Mesothelial cell of epicardium (in vitro differentiated cells): ENCODE measurements around the gene DYNLL2. TPM values are rescaled to one million over a fixed set of nuclear protein-coding genes. Genes with fewer than 3 reads are reported as not detected.

Experiments used
- DNase-seq, 2 experiments: peaks; one replicate each; pipeline ENCODE4 v3.0.0; 2021; ENCODE audit warnings: low spot score in 2 of 2; ENCODE audit not compliant: unreplicated experiment in 2 of 2
- H3K27ac Mint-ChIP-seq: 2 replicates; pipeline ENCODE4 v1.8.0; 2021; ENCODE audit warnings: mixed read lengths
- H3K27me3 Mint-ChIP-seq: 2 replicates; pipeline ENCODE4 v1.8.0; 2021; ENCODE audit warnings: low read depth, mixed read lengths
- H3K36me3 Mint-ChIP-seq: 2 replicates; pipeline ENCODE4 v1.8.0; 2021; ENCODE audit warnings: mixed read lengths
- H3K4me1 Mint-ChIP-seq: 2 replicates; pipeline ENCODE4 v1.8.0; 2021; ENCODE audit warnings: mixed read lengths
- H3K4me3 Mint-ChIP-seq: 2 replicates; pipeline ENCODE4 v1.8.0; 2021; ENCODE audit warnings: mild to moderate bottlenecking, moderate library complexity, mixed read lengths
- H3K9me3 Mint-ChIP-seq: 2 replicates; pipeline ENCODE4 v1.8.0; 2021; ENCODE audit warnings: mixed read lengths
- total RNA-seq: library from RNA; stranded (reverse); gene quantifications from 3 replicates; pipeline ENCODE4 v1.2.1, GENCODE V29; 2021
- TF ChIP-seq, protein P1 (sequence below): fragments of 200-600 bp; sonication (generic); IDR thresholded peaks from one replicate; pipeline ENCODE4 v1.5.0; 2021; ENCODE audit warnings: antibody characterized with exemption; ENCODE audit not compliant: unreplicated experiment

Gene DYNLL2
- total RNA-seq, 1 donor from 2014 or later, result 43.5 TPM

DNA sequence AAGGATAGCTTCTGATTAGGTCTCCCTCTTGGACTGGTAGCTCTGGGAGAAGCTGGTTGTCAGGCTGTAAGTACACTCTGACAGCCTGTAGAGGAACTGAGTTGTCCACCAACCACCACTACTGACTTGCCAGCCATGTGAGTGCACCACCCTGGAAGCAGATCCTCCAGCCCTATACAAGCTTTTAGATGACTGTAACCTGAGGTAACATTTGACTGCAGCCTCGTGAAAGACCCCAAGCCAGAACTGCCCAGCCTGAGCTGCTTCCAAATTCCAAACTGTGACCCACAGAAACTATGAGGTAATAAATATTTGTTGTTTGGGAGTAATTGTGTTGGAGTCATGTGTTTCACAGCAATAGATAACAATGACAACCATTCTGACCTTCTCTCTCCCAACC lies 30.8 kb upstream of the DYNLL2 start:
- H3K27ac Mint-ChIP-seq, result no peak overlapping the region
- H3K36me3 Mint-ChIP-seq, result no peaks in the 10 kb centered on the region
- H3K27me3 Mint-ChIP-seq, result peaks cover 10% of the 10 kb centered on the region
- TF ChIP-seq, protein P1, sequence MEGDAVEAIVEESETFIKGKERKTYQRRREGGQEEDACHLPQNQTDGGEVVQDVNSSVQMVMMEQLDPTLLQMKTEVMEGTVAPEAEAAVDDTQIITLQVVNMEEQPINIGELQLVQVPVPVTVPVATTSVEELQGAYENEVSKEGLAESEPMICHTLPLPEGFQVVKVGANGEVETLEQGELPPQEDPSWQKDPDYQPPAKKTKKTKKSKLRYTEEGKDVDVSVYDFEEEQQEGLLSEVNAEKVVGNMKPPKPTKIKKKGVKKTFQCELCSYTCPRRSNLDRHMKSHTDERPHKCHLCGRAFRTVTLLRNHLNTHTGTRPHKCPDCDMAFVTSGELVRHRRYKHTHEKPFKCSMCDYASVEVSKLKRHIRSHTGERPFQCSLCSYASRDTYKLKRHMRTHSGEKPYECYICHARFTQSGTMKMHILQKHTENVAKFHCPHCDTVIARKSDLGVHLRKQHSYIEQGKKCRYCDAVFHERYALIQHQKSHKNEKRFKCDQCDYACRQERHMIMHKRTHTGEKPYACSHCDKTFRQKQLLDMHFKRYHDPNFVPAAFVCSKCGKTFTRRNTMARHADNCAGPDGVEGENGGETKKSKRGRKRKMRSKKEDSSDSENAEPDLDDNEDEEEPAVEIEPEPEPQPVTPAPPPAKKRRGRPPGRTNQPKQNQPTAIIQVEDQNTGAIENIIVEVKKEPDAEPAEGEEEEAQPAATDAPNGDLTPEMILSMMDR, result no peak
- no peak for DNase-seq
- H3K4me3 Mint-ChIP-seq, result no peak overlapping the region
- peaks cover 6% of the 10 kb centered on the region for H3K4me1 Mint-ChIP-seq
- no peaks in the 10 kb centered on the region for H3K9me3 Mint-ChIP-seq

DNA sequence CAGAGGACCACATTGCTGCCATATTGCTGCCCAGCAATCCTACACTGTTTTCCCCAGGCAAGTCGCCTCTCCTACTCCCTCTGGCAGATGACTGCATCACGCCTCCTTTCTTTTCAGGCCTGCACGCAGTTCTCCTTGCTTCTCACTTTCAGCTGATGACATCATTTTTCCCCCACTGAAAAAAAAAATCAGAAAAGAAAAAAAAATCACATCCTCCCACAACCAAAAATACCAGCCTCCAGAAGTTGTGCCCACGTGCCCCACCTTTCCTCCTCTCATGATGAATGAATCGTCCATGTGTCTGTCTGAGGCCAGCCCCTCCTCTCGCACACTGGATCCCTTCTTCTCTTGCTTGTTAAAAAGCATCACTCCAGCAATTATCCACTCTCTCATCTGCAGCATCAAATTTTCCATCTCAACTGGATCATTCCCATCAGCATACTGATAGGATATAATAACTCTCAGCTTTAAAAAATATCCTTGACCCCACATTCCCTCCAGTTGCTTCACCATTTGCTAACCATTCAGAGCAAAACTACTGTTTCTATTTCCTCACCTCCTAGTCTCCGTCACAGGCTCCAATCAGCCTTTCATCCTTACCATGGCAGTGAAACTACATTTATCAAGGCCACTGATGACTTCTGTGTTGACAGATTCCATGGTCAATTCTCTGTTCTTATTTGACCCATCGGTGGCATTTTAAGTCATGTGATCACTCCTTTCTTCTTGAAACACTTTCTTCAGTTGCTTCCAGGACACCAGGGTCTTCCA lies 30.1 kb upstream of the DYNLL2 start:
- Mint-ChIP-seq H3K4me3 (no peak overlapping the region), H3K27ac (no peak overlapping the region), H3K9me3 (no peaks in the 10 kb centered on the region), H3K36me3 (no peaks in the 10 kb centered on the region), H3K27me3 (peaks cover 10% of the 10 kb centered on the region), H3K4me1 (no peaks in the 10 kb centered on the region)
- no peak for DNase-seq
- TF ChIP-seq, protein P1, result no peak

DNA sequence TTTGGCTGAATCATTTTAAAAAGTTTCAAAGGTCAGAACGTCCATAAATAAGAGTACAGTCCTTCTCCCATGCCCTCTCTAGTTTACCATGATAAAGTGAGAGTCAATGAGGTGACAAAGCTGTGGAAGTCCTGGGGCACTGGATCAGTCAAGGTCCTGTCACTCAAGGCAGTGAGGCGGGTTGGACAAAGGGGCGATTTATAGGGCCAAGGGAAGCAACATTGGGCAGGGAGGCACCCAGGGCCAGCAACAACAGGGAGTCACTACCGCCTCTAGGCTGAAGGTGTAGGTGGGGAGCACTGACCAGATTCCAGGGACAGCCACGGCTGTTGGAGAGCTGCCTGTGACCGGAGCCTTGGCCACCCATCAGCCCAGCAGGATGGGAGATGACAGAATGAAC lies 28.6 kb upstream of the DYNLL2 start:
- H3K36me3 Mint-ChIP-seq, result no peaks in the 10 kb centered on the region
- H3K4me3 Mint-ChIP-seq, result no peak overlapping the region
- no peak for DNase-seq
- TF ChIP-seq, protein P1, result no peak
- peaks cover 10% of the 10 kb centered on the region for H3K27me3 Mint-ChIP-seq
- no peaks in the 10 kb centered on the region for H3K4me1 Mint-ChIP-seq
- no peaks in the 10 kb centered on the region for H3K9me3 Mint-ChIP-seq
- H3K27ac Mint-ChIP-seq, result no peak overlapping the region

DNA sequence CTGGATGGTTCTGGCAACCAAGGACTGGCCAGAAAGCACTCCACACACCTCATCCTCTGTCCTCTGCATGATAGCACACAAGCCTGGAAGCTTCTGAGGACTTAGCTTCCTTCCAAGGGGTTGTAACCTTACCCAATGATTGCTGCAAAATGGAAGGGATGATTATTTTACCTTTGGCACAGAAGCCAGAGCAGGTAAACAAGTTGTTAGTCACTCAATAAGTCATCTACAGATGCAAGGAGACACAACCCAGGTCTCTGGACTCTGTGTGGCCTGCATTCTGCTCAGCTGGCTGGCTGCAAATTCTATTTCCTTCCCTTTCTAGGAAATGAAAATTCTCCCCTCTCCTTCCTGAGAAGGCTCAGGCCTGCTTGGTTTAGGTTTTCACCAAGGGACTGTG lies 26.7 kb upstream of the DYNLL2 start:
- H3K27me3 Mint-ChIP-seq, result peaks cover 11% of the 10 kb centered on the region
- no peak overlapping the region for H3K27ac Mint-ChIP-seq

DNA sequence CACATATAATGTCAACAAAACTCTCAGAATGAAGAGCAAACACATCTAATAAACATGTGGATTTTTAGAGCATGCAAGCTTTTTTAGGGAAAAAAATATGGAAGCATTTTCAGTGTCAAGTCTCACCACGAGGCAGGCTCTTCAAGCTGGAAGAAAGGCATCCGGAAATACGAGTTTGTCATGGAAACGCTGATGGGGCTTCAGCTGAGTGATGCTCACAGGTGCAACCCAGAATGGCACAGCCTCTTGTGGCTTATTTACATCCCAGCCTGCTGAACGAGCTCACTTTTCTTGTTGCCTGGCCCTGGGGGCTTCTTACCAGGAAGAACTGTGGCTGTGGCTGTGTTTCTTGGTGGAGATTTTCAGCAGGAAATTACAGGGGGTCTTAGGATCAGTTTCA lies 24.1 kb upstream of the DYNLL2 start:
- Mint-ChIP-seq H3K27me3 (peaks cover 6% of the 10 kb centered on the region), H3K4me1 (peaks cover 6% of the 10 kb centered on the region), H3K36me3 (no peaks in the 10 kb centered on the region), H3K4me3 (no peak overlapping the region), H3K9me3 (no peaks in the 10 kb centered on the region), H3K27ac (no peak overlapping the region)
- TF ChIP-seq, protein P1, result no peak
- DNase-seq, result no peak

More for the DNA sequence above, 26.7 kb upstream of the DYNLL2 start:
- Mint-ChIP-seq H3K9me3 (no peaks in the 10 kb centered on the region), H3K4me3 (no peak overlapping the region), H3K4me1 (peaks cover 6% of the 10 kb centered on the region), H3K36me3 (no peaks in the 10 kb centered on the region)
- DNase-seq, result no peak
- TF ChIP-seq, protein P1, result no peak
